ENCODE results near the gene FPGS. TPM values are rescaled to one million over a fixed set of nuclear protein-coding genes. Genes with fewer than 3 reads are reported as not detected.
A peak's percentile ranks its signal among the peaks of the same experiment; 100 is the strongest.

Gene FPGS
- total RNA-seq, 1 donor from 2014 or later = 68.9 TPM

GRCh38 chr9:127853312-127854183 is 50.9 kb downstream of the FPGS start:
- Histone ChIP-seq H3K36me3 (peaks cover 8% of the 10 kb centered on the region), H3K27ac (peak overlapping the region; percentile 88), H3K9me3 (no peaks in the 10 kb centered on the region), H3K4me1 (peaks cover 47% of the 10 kb centered on the region), H3K4me3 (peak overlapping the region; percentile 81), H3K27me3 (no peaks in the 10 kb centered on the region)
- TF ChIP-seq CTCF (IDR thresholded peaks at IDR 0.05) = no peak
- intact Hi-C loops (cut with DNase I) = no loop called here
- ATAC-seq (peak; percentile 51), DNase-seq (no peak)

- no peaks in the 10 kb centered on the region for H3K27me3 ChIP-seq
- ATAC-seq (peak; percentile 74), DNase-seq (peak; percentile 87)
- H3K27ac ChIP-seq = peak within 1 kb of the TSS; percentile 88
- intact Hi-C loops (cut with DNase I) = no loop called here
- no peaks in the 10 kb centered on the region for H3K9me3 ChIP-seq
- peaks cover 55% of the 10 kb centered on the region for H3K4me1 ChIP-seq
- H3K4me3 ChIP-seq = peak within 1 kb of the TSS; percentile 81
- TF ChIP-seq CTCF (IDR thresholded peaks at IDR 0.05) = no peak
- peaks cover 8% of the 10 kb centered on the region for H3K36me3 ChIP-seq
Observed at GRCh38 chr9:127854184-127854806, 51.6 kb downstream of the FPGS start, which contains the start of gene ENG. Gene ENG (minus strand): TSS chr9:127854658. CDS start chr9:127854355, 303 bp downstream.

- H3K27ac ChIP-seq = peak overlapping the region; percentile 88
- H3K4me3 ChIP-seq = peak overlapping the region; percentile 81
- peaks cover 3% of the 10 kb centered on the region for H3K36me3 ChIP-seq
- DNase-seq = no peak
- H3K9me3 ChIP-seq = no peaks in the 10 kb centered on the region
- intact Hi-C loops (cut with DNase I) = no loop called here
- ATAC-seq = no peak
- no peak for TF ChIP-seq CTCF (IDR thresholded peaks at IDR 0.05)
- H3K4me1 ChIP-seq = peaks cover 57% of the 10 kb centered on the region
- H3K27me3 ChIP-seq = no peaks in the 10 kb centered on the region
Observed at GRCh38 chr9:127854960-127855359, 52.3 kb downstream of the FPGS start.

- Histone ChIP-seq H3K36me3 (no peaks in the 10 kb centered on the region), H3K9me3 (no peaks in the 10 kb centered on the region), H3K4me1 (peaks cover 57% of the 10 kb centered on the region), H3K4me3 (no peak overlapping the region), H3K27ac (peak overlapping the region; percentile 88), H3K27me3 (no peaks in the 10 kb centered on the region)
- ATAC-seq (no peak), DNase-seq (no peak)
- intact Hi-C loops (cut with DNase I) = no loop called here
- no peak for TF ChIP-seq CTCF (IDR thresholded peaks at IDR 0.05)
Observed at GRCh38 chr9:127855522-127855921, 52.8 kb downstream of the FPGS start.

- no peak for DNase-seq
- no peak for TF ChIP-seq CTCF (IDR thresholded peaks at IDR 0.05)
- no peaks in the 10 kb centered on the region for H3K9me3 ChIP-seq
- ATAC-seq = no peak
- peaks cover 64% of the 10 kb centered on the region for H3K4me1 ChIP-seq
- intact Hi-C loops (cut with DNase I) = no loop called here
- H3K4me3 ChIP-seq = no peak overlapping the region
- H3K27me3 ChIP-seq = no peaks in the 10 kb centered on the region
- no peaks in the 10 kb centered on the region for H3K36me3 ChIP-seq
- H3K27ac ChIP-seq = peak overlapping the region; percentile 2
Observed at GRCh38 chr9:127856094-127856728, 53.5 kb downstream of the FPGS start.
